ENCODE data around the gene PHC2. TPM values are rescaled to one million over a fixed set of nuclear protein-coding genes. Genes with fewer than 3 reads are reported as not detected.

Gene PHC2
- total RNA-seq, 1 experiment from 2014 or later, result 137 TPM

- no peak overlapping the region for H3K27ac Mint-ChIP-seq (ENCODE audit: low read depth, unreplicated experiment)
- intact Hi-C loops (cut with micrococcal nuclease), result no loop called here
- no peak overlapping the region for H3K4me3 Mint-ChIP-seq (ENCODE audit: unreplicated experiment)
- no TSS peak for BruUV-seq (replicated peaks)
- no peaks in the 10 kb centered on the region for H3K9me3 Mint-ChIP-seq (ENCODE audit: unreplicated experiment)
- ChIA-PET CTCF (interaction anchor here (0.5 to 1.9 kb wide), 8 partner anchors 9 to 133 kb away, joined by 3 to 8 read pairs (median 4); no protein-coding TSS in a partner anchor), POLR2A (interaction anchor here (0.5 to 1.2 kb wide), 4 partner anchors 11 to 81 kb away, joined by 3 to 4 read pairs (median 3); no protein-coding TSS in a partner anchor)
- TF ChIP-seq, protein P1, sequence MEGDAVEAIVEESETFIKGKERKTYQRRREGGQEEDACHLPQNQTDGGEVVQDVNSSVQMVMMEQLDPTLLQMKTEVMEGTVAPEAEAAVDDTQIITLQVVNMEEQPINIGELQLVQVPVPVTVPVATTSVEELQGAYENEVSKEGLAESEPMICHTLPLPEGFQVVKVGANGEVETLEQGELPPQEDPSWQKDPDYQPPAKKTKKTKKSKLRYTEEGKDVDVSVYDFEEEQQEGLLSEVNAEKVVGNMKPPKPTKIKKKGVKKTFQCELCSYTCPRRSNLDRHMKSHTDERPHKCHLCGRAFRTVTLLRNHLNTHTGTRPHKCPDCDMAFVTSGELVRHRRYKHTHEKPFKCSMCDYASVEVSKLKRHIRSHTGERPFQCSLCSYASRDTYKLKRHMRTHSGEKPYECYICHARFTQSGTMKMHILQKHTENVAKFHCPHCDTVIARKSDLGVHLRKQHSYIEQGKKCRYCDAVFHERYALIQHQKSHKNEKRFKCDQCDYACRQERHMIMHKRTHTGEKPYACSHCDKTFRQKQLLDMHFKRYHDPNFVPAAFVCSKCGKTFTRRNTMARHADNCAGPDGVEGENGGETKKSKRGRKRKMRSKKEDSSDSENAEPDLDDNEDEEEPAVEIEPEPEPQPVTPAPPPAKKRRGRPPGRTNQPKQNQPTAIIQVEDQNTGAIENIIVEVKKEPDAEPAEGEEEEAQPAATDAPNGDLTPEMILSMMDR (IDR thresholded peaks at IDR 0.05; ENCODE audit: unreplicated experiment), result no peak
- no peaks in the 10 kb centered on the region for H3K36me3 Mint-ChIP-seq (ENCODE audit: insufficient read depth, unreplicated experiment)
- H3K27me3 Mint-ChIP-seq (ENCODE audit: insufficient read depth, unreplicated experiment), result no peaks in the 10 kb centered on the region
- DNase-seq (ENCODE audit: unreplicated experiment), result no peak
- peaks cover 6% of the 10 kb centered on the region for H3K4me1 Mint-ChIP-seq (ENCODE audit: insufficient read depth, unreplicated experiment)
Measured at GRCh38 chr1:33428661-33429060, 2.2 kb downstream of the PHC2 start.

DNA sequence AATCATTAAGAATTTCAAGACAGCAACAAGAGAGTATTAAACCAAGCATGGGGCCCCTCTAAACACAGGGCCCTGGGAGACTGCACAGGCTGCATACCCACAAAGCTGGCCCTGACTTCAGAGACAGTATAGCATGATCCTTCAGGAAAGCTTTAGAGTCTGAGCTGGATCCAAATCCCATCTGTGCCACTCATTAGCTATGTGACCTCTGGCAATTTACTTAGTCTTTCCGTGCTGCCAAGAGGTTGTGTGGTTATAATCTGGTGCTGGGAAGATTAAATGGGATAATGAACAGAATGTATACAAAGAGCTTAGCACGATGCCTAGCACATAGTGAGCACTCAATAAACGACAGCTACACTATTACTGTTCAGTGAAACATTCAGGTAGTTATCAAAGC, 4.0 kb downstream of the PHC2 start:
- no peak for DNase-seq (ENCODE audit: unreplicated experiment)
- Mint-ChIP-seq H3K9me3 (ENCODE audit: unreplicated experiment) (no peaks in the 10 kb centered on the region), H3K4me1 (ENCODE audit: insufficient read depth, unreplicated experiment) (no peaks in the 10 kb centered on the region), H3K36me3 (ENCODE audit: insufficient read depth, unreplicated experiment) (no peaks in the 10 kb centered on the region), H3K27me3 (ENCODE audit: insufficient read depth, unreplicated experiment) (no peaks in the 10 kb centered on the region), H3K27ac (ENCODE audit: low read depth, unreplicated experiment) (no peak overlapping the region), H3K4me3 (ENCODE audit: unreplicated experiment) (no peak overlapping the region)
- BruUV-seq (replicated peaks), result no TSS peak
- ChIA-PET CTCF (interaction anchor here (1.3 to 1.9 kb wide), 4 partner anchors 9 to 131 kb away, joined by 5 to 9 read pairs (median 6); no protein-coding TSS in a partner anchor), POLR2A (interaction anchor here (0.5 kb wide), 1 partner anchor 9 kb away, joined by 3 read pairs; no protein-coding TSS in a partner anchor)
- TF ChIP-seq, protein P1 (IDR thresholded peaks at IDR 0.05; ENCODE audit: unreplicated experiment), result no peak
- intact Hi-C loops (cut with micrococcal nuclease), result no loop called here

DNA sequence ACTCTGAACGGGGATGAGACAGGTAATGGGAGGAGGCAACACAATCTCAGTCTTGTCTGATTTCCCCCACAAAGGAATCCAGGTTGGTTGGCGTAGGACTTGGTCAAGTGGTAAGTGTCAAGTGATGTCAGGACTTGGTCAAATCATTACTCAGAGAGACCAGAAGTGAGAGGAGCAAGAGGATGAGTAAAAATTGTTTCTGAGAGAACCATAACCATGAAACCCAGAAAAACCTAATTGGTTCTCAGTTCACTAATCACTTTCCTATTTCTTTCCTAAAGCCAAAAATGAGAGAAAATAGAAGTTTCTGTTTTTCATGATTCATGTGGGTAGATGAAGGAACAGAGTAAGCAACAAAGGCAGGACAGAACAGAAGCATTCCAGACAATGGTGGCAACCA, 5.0 kb downstream of the PHC2 start:
- Mint-ChIP-seq H3K4me1 (ENCODE audit: insufficient read depth, unreplicated experiment) (peaks cover 6% of the 10 kb centered on the region), H3K9me3 (ENCODE audit: unreplicated experiment) (no peaks in the 10 kb centered on the region), H3K27ac (ENCODE audit: low read depth, unreplicated experiment) (no peak overlapping the region), H3K36me3 (ENCODE audit: insufficient read depth, unreplicated experiment) (no peaks in the 10 kb centered on the region), H3K27me3 (ENCODE audit: insufficient read depth, unreplicated experiment) (no peaks in the 10 kb centered on the region), H3K4me3 (ENCODE audit: unreplicated experiment) (no peak overlapping the region)
- no peak for DNase-seq (ENCODE audit: unreplicated experiment)
- intact Hi-C loops (cut with micrococcal nuclease), result no loop called here
- TF ChIP-seq, protein P1 (IDR thresholded peaks at IDR 0.05; ENCODE audit: unreplicated experiment), result no peak
- ChIA-PET CTCF (interaction anchor here (0.8 kb wide), 1 partner anchor 130 kb away, joined by 3 read pairs; no protein-coding TSS in a partner anchor), POLR2A (no interaction called here)
- no TSS peak for BruUV-seq (replicated peaks)

DNA sequence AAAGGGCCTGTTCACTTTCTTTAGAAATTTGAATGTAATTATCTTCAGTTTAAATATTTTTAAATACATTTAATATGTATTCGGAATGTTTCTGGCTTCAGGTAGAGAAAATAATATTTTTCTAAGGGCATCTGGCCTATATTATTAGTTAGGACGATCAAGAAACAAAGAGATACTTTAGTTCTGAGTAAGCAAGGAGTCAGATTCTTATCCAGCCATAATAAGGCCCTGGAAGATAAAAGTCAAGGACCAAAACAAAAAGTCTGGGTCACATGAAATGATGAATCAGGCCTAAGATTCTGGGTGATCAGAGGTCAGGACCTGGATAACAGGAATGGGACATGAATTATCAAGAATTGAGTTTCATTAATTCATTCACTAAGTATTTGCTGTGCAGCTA, 6.3 kb downstream of the PHC2 start:
- Mint-ChIP-seq H3K9me3 (ENCODE audit: unreplicated experiment) (no peaks in the 10 kb centered on the region), H3K27me3 (ENCODE audit: insufficient read depth, unreplicated experiment) (no peaks in the 10 kb centered on the region), H3K27ac (ENCODE audit: low read depth, unreplicated experiment) (no peak overlapping the region), H3K4me3 (ENCODE audit: unreplicated experiment) (no peak overlapping the region), H3K36me3 (ENCODE audit: insufficient read depth, unreplicated experiment) (peaks cover 5% of the 10 kb centered on the region), H3K4me1 (ENCODE audit: insufficient read depth, unreplicated experiment) (peaks cover 7% of the 10 kb centered on the region)
- DNase-seq (ENCODE audit: unreplicated experiment), result no peak
- CTCF ChIA-PET, result interaction anchor here (0.6 kb wide), 1 partner anchor 1737 kb away, joined by 3 read pairs; no protein-coding TSS in a partner anchor
- intact Hi-C loops (cut with micrococcal nuclease), result no loop called here
- TF ChIP-seq, protein P1 (IDR thresholded peaks at IDR 0.05; ENCODE audit: unreplicated experiment), result no peak
- no TSS peak for BruUV-seq (replicated peaks)
- POLR2A ChIA-PET, result no interaction called here
